Measurements from ENCODE around the gene PLEKHG7.

DNA sequence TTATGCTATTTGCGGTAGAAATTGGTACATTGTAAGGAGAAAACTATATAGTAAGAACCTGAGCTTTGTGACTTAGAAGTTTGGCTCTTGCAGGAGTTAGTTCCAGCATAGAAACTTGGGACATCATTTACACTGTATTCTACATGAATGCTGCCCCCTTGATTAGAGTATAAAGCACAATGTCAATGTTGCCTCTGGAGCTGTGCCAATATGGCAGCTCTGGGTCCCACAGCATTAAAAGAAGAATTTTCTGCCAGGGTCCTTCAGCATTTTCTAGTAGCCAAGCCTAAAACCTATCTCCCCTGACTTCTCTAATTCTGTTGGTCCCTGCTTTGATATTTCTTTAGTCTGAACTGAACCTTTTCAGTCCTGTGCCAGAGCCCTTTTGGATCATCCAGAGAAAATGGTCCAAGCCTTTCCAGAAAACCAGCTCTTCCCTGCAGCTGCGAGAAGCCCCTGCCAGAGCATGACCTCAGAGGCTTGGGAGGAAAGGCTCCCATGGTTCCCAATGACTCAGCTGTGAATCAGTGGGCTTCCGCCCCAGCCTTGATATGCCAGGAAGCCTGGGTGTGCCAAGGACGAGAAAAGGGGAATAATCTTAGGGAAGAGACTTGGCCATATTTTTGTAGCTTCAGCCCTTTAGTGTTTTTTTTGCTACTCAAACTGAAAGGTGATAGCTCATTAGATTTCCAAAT is 43.2 kb downstream of the PLEKHG7 start:
- no peak for TF ChIP-seq POLR2A (IDR thresholded peaks at IDR 0.05)
- TF ChIP-seq, protein P1, sequence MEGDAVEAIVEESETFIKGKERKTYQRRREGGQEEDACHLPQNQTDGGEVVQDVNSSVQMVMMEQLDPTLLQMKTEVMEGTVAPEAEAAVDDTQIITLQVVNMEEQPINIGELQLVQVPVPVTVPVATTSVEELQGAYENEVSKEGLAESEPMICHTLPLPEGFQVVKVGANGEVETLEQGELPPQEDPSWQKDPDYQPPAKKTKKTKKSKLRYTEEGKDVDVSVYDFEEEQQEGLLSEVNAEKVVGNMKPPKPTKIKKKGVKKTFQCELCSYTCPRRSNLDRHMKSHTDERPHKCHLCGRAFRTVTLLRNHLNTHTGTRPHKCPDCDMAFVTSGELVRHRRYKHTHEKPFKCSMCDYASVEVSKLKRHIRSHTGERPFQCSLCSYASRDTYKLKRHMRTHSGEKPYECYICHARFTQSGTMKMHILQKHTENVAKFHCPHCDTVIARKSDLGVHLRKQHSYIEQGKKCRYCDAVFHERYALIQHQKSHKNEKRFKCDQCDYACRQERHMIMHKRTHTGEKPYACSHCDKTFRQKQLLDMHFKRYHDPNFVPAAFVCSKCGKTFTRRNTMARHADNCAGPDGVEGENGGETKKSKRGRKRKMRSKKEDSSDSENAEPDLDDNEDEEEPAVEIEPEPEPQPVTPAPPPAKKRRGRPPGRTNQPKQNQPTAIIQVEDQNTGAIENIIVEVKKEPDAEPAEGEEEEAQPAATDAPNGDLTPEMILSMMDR (IDR thresholded peaks at IDR 0.05): no peak

Data from esophagus squamous epithelium (tissue), 4 donors.